Measurements from ENCODE around the gene KRTAP29-1.
A peak's percentile ranks its signal among the peaks of the same experiment; 100 is the strongest.

KRTAP29-1 gene

DNA sequence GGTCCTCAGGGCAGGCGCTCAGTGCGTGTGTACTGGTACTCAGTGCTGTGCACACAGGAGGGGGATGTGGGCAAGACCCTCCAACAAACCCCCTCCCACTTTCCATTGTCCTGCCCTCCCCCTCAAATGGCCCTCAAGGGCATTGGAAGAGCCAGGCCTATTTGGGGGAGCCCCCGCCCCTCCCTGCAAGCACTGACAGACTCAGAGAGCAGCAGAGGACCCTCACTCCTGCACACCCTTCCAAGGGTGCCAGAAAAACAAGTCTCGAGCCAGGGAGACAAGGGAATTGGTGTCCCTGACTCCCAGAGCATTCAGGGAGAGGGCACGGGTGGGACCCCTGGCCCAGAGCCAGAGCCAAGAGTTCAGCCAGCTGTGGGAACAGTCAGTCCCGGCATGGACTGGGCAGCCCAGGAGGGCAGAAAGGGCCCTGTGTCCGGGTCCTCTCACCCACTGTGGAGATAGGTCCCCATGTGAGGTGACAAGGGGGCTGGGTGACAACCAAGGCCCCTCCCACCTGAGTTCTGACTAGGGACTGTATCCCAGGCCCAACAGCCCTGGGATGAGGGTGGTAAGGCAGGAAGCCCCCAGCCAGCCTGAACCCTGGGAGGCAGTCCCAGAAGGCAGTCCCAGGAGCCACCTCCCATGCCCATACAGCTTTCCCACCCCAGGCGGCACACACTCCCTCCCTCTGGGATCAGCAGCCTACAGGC lies 24.9 kb upstream of the KRTAP29-1 start:
- no peak for DNase-seq

DNA sequence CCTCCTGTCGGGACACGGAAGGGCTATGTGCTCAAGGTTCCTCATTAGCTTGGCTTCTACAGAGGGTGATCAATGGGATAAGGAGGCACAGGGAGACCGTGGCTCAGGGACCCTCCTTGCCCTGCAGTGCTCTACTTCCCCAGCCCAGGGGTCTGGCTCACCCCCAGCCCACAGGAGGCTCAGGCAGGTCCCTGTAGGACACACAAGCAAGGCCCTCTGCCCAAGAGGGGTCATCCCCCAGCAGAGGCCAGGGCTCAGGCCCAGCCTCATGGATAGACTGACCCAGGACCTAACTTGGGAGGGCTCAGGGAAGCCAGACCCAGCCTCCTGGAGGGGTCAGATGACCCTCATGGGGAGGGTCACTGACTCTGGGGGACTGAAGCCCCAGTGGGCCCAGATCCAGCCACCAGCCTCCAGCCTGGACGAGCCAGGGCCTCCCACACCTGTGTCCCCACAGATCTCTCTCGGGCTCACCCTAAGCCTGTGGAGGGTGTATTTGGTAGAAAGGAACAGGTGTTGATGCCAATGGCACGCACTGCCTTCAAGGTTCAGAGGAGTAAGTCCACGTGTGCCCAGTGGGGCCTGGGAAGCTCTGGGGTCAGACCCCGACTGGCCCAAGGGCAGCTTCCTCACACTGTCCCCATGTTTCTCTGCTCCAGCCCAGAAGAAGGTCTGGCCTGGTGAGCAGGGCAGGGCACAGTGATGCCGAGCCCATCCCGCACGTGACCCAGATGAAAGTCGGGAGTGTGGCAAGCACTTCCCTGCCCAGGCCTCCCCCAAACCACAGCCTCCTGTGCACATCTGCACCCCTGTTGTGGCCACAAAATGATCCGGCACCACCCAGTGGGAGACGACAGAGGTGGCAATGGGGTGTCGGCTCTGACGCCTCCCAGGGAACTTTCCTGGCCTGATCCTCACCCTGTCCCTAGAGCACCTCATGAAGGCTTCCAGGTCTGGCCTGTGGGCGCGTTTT lies 23.8 kb upstream of the KRTAP29-1 start:
- no peak for DNase-seq

DNA sequence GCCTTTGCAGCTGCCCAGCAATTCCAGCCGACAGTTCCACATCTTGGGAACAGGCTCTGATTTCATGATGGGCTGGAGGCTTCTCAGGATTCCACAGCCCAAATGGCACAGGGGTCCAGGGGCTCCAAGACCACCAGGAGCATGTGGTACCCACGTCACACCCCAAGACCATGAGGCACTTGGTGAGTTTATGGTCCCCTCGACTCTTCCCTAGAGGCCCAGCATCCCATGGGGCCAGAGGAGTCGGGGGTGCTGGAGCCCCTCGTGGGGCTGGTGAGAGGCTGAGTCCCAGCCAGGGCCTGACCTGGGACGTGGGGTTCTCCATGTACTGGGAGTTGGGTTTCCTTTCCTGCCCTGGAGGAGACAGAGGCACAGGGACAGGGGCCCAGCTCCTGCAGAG lies 23.0 kb upstream of the KRTAP29-1 start:
- DNase-seq = no peak

DNA sequence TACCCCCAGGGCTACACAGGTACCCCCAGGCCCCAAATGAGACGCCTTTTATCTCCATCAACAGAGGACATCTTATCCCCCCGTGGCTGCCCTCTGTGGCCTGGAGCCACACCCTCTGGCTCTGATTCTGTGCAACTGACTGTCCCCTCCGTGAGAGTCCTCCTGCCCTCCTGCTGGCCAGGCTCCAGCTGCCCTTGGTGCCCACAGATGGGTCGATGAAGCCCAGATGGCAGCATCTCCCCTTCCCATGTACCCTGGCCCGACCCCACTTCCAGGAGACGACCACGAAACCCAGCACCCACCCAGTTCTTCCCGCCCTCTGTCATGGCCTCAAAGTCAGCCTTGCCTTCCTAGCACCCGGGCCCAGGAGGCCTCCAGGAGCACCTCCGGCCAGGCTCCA lies 22.5 kb upstream of the KRTAP29-1 start:
- DNase-seq = no peak

DNA sequence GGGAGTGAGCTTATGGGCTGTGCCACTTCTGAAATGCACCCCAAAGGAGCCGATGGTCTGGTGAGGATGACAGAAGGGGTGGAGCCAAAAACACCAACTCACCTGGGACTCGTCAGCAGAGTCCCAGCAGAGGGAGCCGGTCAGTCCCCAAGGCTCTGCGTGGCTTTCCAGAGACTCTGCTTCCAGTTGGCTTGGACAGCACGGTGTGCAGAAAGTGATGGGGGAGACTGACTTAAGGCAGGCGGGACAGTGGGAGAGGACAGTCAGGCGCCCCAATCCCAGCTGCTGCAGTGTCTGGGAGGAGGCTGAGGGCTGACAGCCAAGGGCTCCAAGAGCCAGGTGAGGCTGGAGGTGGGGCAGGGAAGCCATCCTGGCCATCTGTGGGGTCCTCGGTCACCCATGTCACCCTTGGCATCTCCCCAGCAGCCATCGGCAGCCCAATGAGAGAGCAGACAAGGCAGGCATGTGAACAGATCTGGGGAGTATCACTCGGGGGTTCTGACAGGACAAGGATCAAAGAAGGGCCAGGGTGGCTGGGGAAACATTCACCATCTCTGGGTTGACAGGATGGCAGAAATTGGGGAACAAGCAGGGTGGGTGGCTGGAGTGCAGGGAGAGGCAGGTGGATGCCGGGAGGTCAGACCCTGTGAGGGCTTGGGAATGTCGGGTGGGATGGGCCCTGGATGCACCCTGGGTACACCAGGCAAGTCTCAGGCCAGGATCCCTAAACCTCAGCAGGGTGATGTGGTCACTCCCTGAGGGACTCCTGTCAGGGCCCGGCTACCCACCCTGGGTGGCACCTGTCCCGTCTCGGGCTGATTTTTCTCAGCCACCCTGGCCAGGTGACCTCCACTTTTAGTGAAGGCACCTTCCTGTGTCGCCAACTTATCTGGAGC lies 21.8 kb upstream of the KRTAP29-1 start:
- no peak for DNase-seq

DNA sequence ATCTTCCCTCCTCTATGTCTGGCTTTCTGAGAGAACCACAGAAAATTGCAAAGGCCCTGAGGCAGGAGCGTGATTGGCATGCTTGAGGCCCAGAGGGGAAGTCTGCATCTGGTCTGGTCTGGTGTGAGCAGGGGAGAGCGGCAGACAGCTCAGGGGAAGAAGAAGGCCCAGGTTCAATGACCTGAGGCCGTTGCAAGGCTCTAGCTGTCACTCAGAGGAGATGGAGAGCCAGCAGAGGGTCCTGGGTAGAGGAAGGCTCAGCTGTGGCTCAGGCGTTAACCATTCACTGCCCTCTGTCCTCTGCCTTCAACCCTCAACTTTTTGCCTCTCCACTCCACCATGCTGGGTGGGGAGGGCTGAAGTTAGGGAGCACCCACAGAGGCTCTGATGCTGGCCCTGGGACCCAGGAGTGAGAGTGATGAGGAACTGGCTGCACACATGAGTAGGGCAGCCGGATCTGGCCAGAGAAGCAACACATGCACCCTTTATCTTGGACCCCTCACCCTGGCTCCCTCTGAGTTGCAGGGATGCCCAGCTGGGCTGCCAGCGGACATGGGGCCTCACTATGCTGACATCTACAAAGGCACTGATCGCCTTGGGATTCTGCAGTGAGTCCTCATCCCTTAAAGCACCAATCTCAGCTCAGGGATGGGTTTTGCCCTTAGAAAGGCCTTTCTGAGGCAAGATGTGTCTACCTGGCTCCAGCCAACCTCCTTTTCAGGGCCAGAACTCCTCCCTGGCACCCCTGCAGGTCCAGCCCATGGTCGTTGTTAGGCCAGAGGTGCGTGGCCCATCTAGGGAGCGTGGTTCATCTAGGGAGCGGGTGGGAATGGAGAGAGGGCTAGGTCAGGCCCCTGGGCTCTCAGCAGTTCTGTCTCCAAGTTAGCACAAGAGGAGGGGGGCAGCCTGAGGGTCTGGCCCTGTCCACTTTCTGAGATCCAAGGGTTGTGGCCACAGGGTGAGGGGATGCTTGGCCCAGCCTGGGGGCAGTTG lies 20.5 kb upstream of the KRTAP29-1 start:
- no peak for DNase-seq

DNA sequence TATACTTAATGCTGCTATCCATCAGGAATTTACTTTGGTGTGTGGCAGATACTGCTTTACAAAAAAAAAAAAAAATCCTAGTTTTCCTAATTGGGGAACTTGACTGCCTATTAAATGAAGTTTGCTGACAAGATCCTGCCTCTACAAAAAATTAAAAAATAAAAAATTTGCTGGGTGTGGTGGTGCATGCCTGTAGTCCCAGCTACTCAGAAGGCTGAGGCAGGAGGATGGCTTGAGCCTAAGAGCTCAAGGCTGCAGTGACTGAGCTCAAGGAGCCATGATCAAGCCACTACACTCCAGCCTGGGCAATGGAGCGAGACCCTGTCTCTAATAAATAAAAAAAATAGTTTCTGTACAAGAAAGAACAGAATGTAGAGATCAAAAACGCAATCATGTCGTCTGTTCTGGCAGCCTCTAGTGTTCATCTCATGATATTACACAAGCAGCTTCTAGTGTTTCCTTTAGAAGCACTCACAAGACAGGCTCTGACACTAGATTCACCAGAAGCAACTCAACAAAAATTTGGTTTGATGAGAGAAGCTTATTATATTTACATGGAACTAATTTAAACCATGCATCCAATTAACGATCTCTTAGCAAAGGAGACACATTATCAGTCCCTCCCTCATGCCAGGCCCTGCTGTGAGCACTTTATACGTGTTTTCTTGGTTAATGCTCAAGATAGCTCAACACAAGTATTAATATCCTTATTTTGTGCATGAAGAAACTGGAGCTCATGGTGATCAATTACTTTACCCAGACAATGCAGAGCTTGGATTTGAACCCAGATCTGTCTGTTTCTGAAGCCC lies 19.6 kb upstream of the KRTAP29-1 start:
- DNase-seq = no peak

DNA sequence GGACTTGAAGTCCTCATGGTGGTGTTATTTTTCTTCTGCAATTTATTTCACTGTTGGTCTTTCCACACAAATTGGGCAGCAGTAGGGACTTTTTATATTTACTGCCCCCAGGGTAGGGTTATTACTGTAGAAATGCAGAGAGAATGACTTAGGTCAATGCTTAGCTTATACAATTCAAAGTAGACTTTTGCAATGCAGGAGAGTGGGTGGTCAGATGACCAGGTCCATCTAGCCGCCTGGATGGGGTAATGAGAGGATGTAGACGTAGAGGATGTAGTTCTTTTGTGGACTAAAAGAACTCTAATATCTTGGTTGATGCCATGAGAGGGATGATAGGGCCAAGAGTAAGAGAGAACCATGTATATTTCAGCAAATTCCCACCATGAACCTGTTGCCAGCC lies 15.6 kb upstream of the KRTAP29-1 start:
- no peak for DNase-seq

DNA sequence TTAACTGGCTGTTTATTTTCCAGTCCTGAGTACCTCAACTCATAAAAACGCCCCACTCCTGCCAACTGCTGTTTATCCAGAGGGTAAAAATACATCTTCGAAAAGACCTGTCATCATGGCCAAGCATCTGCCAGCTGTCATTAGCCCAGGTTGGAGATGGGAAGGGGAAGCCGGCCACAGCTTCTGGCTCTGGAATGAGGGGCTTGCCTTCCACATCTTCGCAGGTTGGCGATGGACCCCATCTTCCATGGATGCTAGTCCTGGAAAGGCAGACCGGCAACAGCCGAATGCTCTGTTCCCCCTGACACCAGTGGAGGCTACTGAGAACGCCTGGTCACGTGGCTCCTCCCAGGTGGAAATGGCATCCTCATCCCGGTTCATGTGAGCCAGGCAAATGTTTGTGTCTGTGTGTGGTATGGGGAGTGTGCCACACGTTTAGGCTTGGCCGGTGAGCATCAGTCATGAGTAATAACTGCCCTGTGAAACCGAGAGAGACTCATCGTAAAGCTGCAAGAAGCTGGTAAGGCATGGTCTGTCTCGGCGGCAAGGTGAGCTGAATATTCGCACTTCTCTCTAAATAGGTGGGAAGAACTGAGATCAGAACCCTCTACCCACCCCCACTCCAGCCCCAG lies 13.3 kb upstream of the KRTAP29-1 start:
- DNase-seq = no peak

DNA sequence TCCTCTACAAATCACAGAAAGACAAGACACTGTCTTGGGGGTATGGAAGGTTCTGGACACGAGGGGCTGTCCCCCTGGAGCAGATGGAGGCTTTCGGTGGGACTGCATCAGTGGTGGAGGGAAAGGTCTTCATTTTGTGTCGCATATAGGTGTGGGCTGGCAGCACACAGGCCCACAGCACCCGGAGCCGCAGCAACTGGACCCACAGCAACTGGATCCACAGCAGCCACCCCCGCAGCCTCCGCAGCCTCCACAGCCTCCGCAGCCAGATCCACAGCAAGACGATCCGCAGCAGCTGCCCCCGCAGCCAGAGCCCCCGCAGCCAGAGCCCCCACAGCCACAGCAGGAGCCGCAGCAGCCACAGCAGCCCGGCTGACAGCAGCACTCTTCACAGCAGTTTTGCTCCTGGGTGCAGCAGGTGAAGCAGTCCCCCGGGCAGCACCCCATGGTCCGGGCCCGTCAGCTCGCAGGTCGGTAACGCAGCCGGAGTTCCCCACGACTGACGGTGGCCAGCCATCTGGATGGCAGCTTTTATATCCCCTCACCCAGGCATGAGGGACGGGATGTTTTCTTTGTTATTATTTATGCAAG lies 12.6 kb upstream of the KRTAP29-1 start, which contains the start of gene KRTAP17-1:
KRTAP17-1 (minus strand) TSS at position 507 of the 591 bp plus-strand sequence; CDS start at position 447, 60 bp downstream.
- DNase-seq = no peak

DNA sequence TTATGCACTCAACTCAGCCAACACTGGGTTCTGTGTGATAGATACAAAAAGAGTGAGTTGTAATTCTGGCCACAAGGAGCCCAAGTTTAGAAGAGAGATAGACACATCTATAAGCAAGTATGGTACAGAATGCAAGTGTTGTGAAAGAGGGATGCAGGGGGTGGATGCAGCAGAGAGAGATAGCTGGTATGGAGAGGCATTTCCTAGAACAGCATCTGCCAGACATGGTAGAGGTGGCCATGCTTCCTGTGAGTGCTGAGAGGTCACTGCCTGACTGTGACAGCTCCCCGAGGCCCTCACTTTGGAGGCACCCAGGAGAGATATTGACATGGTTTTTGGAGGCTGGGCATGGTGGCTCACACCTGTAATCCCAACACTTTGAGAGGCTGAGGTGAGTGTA lies 8.5 kb upstream of the KRTAP29-1 start:
- DNase-seq = no peak

DNA sequence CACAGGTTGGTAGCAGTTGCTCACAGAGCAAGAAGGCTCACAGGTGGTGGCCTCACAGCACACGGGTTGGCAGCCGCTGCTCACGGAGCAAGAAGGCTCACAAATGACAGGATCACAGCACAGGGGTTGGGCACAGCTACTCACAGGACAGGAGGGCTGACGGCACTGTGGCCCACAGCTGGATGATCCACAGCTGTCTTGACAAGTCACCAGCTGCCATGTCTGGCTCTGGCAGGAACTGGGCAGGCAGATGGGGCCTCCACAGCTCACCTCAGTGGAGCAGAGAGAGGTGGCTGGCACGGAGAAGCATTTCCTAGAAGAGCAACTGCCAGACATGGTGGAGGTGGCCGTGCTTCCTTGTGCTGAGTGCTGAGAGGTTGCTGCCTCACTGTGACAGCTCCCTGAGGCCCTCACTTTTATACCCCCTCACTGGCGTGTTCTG lies 6.3 kb upstream of the KRTAP29-1 start, which contains the start of gene KRTAP16-1:
KRTAP16-1 (minus strand) TSS at position 392 of the 442 bp plus-strand sequence; CDS start at position 336, 56 bp downstream.
- peak; percentile 54 for DNase-seq

DNA sequence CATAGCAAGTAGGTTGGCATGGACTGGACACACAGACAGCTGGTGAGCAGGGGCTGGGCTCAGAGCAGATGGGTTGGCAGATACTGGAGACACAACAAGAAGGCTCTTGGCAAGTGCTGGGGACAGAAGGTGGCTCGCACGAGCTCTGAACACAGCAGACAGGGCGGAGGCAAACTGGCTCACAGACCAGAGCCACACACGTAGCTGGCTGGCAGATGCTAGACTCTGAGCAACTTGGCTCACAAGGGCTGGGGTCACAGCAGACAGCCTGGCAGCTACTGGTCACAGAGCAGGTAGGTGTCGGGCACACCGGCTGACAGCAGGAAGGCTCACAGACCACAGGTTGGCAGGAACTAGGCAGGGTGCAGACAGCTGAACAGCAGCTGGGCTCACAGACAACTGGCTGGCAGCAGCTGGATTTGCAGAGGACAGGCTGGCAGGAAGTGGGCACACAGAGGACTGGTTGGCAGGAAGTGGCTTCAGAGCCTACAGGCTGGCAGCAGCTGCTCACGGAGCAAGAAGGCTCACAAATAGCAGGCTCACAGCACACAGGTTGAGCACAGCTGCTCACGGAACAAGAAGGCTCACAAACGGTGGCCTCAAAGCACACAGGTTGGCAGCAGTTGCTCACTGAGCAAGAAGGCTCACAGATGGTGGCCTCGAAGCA lies 5.7 kb upstream of the KRTAP29-1 start:
- DNase-seq = peak; percentile 87

DNA sequence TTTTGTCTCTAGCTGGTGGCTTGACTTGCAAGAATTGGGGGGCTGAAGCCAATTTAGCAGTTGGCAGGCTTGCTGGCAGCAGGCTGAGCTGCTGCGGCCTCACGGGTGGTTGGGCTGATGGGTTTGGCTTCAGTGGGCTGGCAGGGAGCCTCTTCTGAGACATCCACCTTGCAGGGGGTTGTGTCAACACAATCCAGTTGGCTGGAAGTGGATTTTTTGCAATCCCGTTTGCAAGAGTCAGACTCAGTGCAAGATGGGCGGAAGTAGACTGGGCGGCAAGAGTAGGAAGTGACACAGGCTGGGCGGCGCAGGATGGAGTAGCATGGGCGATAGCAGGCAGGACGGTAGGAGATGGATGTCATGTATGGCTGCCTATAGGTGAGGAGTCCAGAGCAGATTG lies 5.0 kb upstream of the KRTAP29-1 start:
- DNase-seq = peak; percentile 16

DNA sequence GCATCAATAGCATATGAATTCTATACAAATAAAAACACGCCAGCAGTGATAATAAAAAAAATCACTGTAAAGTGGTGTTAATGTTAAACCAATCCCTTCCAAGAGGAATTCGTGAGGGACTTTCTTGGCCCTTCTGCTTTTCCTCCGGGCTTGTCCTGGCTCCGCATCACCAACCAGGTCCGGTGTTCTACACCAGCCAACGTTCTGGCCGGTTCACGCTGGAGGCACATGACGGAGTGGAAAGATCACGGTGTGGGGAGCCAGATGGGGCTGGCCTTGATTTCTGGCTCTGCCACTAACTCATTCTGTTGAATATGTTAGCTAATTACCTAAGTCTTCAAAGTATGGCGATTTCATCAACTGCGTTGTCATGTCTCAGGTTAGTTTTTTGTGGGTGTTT lies 1.4 kb upstream of the KRTAP29-1 start:
- no peak for DNase-seq

DNA sequence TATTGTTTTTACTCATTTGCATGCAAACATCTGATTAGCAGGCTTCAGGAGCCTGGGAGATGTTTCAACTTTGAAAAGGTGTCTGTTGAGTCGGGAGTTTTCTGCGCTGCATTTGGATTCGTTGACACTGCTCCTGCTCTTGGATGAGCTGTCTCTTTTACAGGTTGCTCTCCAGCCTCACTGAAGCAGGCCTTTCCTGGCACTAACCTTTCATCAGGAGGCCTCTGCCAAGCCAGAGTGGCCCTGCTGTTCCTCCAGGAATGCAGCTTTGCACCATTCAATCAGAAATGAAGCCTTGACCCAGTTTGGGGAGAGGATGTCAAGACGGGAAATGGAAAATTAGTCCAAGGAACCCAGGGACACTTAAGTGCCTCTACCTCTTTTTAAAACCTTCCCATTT lies 330 bp upstream of the KRTAP29-1 start:
- DNase-seq = no peak

DNA sequence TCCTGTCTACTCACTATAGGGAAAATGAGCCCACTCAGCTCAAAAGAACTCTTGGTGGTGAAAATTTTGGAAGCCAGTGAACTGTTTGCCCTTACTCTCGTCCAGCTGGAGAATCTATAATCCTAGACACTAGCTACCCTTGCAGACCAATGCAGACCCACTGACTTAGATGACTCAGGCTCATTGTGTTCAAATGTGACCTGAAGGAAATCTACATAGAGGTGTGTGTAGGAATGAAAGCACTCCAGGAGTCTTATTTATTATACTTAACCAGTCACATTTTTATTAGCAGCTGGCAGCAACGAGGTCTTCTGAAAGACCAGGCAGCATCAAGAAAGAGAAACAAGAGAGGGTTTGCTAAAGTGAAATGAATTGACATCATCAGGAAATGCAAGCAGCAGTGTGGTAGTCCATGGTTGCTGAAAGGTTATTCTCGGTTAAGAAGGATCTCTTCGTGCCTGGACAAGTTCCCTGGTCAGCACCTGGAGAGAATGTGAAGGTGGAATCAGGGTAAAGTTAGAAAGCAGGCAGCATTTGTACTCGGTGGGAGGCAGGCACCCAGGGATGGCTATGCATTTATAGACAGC lies 1.4 kb downstream of the KRTAP29-1 start:
- no peak for DNase-seq

DNA sequence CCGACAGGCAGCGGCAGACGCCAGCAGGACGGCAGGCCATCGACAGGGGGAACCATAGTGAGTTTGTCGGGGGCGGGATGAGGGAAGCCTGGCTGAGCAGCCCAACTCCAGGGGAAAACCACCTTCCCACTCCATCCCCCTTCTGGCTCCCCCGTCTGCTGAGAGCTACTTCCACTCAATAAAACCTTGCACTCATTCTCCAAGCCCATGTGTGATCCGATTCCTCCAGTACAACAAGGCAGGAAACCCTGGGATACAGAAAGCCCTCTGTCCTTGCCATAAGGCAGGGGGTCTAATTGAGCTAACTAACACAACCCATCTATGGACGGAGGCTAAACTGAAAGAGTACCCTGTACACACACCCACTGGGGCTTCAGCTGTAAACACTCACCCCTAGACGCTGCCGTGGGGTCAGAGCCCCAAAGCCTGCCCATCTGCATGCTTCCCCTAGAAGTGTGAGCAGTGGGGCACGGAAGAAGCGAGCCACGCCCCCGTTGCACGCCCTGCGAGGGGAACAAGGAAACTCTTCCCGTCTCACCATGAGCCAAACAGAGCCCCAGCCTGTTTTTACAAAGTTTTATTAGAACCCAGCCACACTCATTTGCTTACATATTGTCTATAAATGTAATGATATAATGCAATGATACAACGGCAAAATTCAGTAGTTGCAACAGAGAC lies 4.1 kb downstream of the KRTAP29-1 start:
- no peak for DNase-seq

Measured in CD4-positive, alpha-beta T cell treated with Interferon gamma for 1 hour (primary cell).